NCI-H2227 (cell line): ENCODE results near the gene C16orf54.
"Not testable (repeated sequence)": the region's sequence is repeated elsewhere in the genome, so short reads cannot be mapped to it uniquely, and the experiment has no call there.

Experiments
- DNase-seq: peaks from one replicate; lab custom pipeline; 2025; ENCODE audit not compliant: unreplicated experiment; lab: John Stamatoyannopoulos, UW

Gene C16orf54

DNA sequence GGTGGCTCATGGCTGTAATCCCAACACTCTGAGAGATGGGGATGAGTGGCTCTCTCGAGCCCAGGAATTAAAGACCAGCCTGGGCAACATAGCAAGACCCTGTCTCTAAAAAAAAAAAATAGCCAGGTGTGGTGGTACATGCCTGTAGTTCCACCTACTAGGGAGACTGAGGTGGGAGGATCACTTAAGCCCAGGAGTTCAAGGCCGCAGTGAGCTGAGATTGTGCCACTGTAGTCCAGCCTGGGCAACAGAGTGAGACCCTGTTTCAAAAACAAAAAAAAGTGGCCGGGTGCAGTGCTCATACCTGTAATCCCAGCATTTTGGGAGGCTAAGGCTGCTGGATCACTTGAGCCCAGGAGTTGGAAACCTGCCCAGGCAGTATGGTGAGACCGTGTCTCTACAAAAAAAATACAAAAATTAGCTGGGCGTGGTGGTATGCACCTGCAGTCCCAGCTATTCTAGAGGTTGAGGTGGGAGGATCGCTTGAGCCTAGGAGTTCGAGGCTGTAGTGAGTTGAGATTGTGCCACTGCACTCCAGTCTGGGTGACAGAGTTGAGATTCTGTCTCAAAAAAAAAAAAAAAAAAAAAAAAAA is 3.0 kb downstream of the C16orf54 start:
- DNase-seq = no peak

DNA sequence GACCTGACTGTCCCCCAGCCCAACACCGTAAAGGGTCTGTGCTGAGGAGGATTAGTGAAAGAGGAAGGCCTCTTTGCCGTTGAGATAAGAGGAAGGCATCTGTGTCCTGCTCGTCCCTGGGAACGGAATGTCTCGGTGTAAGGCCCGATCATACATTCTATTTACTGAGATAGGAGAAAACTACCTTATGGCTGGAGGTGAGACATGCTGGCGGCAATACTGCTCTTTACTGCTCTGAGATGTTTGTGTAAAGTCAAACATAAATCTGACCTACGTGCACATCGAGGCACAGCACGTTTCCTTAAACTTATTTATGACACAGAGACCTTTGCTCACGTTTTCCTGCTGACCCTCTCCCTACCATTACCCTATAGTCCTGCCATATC is 5.2 kb downstream of the C16orf54 start:
- not testable (repeated sequence) for DNase-seq

DNA sequence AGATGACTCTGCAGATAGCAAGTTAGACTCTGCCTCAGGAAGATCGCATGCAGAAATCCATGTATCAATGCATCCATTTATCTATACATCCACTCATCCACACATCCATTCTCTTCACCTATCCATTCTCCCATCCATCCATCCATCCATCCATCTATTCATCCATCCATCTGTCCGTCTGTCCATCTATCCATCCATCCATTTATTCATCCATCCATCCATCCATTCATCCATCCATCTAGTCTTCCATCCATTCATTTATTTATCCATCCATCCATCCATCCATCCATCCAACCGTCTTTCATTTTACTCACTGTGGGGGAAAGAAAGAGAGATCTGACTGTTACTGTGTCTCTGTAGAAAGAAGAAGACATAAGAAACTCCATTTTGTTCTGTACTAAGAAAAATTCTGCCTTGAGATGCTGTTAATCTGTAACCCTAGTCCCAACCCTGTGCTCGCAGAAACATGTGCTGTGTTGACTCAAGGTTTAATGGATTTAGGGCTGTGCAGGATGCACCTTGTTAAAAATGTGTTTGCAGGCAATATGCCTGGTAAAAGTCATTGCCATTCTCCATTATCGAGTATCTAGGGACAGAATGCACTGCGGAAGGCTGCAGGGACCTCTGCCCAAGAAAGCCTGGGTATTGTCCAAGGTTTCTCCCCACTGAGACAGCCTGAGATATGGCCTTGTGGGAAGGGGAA is 5.7 kb downstream of the C16orf54 start:
- not testable (repeated sequence) for DNase-seq

DNA sequence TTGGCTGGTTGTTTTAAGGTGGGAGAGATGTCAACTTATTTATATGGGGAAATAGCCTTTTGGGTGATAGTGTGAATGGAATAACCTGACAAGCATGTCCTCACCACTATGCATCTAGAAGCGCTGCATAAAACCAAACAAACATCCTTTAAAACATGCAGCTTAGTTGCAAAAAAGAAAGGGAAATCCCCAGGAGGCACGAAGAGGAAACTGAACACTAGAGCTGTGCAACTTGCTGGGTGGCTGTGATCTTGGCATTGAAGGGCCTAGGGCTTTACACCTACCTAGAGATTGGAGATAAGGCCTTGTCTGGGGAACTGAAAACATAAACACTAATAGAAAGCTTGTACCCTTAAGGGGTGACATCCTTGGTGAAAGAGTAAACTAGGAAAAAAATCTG is 7.3 kb downstream of the C16orf54 start:
- DNase-seq = no peak

DNA sequence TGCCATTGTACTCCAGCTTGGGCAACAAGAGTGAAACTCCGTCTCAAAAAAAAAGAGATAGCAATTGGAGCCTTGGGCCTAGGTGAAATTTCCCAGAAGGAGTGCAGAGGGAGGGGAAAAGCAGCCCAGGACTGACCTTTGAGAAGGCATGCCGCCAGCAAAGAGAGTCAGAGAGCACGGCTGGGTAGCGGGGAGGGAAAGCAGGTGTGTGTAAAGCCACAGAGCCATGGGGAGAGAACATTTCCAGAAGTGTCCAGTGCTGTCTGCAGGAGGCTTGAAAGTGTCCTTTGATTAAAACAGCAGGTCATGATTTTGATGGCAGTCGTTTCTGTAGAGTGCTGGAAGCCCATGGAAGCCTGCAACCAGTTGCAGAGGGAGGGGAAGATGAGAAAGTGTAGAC is 8.1 kb downstream of the C16orf54 start:
- no peak for DNase-seq

DNA sequence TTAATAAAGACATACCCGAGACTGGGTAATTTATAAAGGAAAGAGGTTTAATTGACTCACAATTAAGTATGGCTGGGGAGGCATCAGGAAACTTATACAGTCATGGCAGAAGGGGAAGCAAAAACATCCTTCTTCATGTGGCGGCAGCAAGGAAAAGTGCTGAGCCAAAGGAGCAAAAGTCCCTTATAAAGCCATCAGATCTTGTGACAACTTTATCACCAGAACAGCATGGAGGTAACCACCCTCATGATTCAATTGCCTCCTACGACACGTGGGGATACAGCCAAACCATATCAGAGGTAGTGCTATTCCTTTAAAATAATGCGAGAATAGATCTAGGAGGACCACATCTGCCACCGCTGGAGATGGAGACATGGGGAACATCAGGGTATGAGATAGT is 9.0 kb downstream of the C16orf54 start:
- no peak for DNase-seq

DNA sequence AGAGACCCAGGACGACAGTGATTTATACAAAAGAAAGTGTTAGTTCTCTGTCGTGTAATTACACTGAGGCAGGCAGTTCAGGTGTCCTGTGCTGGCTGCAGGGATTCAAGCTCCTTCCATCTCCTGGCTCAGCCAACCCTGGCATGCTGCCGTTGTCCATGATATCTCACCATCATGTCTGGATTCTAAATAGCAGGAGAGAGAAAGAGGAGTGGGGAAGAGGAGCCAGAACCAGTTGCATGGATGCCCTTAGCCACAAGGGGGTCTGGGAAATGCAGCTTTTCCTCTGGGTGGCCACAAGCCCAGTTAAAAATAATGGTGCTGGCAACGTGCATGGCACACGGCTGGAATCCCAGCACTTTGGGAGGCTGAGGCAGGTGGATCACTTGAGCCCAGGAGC is 9.7 kb downstream of the C16orf54 start:
- DNase-seq = no peak

DNA sequence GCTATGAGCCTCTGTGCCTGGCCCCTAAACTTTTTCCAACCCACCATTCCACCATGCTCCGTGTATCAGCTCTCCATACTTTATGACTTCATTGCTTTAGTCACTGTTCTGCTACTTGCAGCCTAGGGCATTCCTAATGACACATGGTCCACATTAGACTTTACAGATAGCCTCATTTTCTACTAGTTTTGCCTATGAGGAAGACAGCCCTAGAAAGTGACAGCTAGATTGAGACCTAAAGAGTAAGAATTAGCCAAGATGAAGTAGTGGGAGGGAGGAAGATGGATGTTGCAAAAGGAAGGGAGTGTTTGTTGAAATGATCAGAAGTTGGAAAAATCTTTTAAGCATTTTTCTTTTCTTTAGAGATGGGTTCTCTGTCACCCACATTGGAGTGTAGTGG is 11.0 kb downstream of the C16orf54 start:
- no peak for DNase-seq

DNA sequence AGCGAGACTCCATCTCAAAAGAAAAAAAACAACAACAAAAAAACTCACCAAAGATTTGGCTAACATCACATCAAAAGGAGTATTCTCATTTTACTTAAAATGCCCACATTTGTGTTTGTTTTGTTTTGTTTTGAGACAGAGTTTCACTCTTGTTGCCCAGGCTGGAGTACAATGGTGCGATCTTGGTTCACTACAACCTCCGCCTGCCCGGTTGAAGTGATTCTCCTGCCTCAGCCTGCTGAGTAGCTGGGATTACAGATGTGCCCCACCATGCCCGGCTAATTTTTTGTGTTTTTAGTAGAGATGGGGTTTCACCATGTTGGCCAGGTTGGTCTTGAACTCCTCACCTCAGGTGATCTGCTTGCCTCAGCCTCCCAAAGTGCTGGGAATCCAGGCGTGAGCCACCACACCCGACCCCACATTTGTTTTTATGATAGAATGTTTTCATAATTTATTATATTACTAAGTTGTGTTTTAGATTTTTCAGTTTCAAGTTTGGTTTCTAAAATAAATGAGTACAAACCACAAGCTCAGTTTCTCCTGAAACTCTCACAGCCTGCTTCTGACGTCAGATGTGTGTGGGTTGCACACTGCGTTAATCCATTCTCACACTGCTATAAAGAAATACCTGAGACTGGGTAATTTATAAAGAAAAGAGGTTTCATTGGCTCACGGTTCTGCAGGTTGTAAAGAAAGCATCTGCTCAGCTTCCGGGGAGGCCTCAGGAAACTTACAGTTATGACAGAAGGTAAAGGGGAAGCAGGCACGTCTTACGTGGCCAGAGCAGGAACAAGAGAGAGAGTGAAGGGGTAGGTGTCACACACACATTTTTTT is 13.8 kb downstream of the C16orf54 start:
- DNase-seq = not testable (repeated sequence)

DNA sequence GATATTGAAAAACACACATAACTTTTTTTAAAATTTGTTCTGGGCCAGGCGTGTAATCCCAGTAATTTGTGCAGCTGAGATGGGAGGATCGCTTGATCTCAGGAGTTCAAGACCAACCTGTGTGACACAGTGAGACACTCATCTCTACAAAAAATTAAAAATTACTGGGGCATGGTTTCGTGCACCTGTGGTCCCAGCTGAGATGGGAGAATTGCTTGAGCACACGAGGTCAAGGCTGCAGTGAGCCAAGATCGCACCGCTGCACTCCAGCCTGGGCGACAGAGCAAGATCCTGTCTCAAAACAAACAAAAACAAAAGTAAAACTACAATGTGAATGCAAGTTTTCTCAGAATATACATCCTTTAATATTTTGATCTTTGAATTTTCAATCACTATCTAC is 15.1 kb downstream of the C16orf54 start:
- DNase-seq = no peak

DNA sequence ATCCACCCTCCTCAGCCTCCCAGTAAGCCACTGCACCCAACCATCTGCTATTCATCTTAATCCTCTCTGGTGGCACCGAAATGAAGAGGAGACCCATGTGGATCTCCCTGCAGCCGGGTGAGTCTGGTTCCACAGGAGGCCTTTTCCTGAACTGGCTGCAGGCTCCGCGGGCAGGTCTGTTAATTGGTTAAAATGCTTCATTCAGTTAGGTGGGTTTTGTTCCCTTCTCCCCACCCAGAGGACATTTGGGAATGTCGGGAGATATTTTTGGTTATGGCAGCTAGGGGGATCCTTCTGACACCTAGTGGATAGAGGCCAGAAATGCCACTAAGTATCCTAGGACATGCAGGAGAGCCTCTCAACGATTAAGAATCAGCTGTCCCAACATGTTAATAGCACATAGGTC is 16.7 kb downstream of the C16orf54 start:
- peak; percentile 58 for DNase-seq

DNA sequence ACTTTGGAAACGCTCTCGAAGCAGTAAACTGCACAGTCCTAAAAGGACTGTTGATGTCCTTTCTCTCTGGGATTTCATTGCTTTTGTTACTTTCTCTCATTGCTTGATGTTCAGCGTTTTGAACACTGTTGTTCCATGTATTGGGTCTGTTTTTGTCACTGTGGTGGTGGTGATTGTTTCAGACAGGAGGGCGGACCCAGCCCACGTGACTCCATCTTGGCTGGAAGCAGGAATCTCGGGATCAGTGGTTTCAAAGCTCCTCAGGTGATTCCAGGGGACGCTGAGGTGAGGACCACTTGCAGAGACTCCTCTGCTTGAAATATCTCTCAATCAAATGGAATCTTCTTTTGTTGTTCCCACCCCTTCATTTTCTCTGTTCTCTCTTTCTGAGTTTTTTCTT is 18.3 kb downstream of the C16orf54 start:
- no peak for DNase-seq

DNA sequence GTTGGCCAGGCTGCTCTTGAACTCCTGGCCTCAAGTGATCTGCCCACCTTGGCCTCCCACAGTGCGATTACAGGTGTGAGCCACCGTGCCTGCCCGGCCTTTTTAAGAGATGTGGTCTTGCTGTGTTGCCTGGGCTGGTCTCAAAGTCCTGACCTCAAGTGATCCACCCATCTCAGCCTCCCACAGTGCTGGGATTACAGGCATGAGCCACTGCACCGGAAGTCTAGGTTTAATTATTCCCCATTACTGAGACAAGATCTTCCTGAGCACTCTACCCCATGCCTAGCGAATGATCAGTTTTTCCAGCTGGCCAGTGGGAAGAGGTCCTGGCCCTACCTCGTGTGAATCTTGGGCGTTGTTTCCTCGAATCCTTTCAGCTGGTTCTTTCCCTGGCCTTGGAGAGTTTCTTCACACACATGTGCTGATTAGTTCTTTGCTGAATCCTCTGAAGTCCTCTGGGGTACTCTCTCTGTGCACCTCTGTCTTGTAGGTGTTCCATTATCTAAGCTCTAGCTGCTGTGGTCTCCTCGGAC is 18.9 kb downstream of the C16orf54 start:
- no peak for DNase-seq

DNA sequence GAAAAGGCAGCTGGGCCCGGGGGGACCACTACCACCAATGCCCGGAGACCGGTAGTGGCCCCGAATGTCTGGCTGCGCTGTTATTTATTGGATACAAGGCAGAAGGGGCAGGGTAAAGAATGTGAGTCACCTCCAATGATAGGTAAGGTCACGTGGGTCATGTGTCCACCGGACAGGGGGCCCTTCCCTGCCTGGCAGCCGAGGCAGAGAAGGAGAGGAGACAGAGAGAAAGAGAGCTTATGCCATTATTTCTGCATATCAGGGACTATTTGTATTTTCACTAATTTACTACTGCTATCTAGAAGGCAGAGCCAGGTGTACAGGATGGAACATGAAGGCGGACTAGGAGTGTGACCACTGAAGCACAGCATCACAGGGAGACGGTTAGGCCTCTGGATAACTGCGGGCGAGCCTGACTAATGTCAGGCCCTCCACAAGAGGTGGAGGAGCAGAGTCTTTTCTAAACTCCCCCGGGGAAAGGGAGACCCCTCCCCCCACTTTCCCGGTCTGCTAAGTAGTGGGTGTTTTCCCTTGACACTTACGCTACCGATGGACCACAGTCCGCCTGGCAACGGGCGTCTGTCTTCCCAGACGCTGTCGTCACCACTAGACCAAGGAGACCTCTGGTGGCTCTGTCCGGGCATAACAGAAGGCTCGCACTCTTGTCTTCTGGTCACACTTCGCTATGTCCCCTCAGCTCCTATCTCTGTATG is 24.5 kb downstream of the C16orf54 start:
- DNase-seq = peak; percentile 87

DNA sequence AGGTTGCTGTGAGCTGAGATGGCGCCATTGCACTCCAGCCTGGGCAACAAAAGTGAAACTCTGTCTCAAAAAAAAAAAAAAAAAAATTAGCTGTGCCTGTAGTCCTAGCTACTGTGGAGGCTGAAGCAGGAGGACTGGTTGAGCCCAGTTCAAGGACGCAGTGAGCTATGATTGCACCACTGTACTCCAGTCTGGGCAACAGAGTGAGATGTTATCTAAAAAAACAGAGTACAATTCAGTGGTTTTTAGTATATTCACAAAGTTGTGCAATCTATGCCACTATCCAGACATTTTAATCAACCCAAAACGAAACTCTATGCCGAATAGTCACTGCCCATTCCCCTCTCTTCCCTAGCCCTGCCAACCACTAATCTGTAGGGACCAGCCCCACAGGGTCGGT is 25.1 kb downstream of the C16orf54 start:
- no peak for DNase-seq

DNA sequence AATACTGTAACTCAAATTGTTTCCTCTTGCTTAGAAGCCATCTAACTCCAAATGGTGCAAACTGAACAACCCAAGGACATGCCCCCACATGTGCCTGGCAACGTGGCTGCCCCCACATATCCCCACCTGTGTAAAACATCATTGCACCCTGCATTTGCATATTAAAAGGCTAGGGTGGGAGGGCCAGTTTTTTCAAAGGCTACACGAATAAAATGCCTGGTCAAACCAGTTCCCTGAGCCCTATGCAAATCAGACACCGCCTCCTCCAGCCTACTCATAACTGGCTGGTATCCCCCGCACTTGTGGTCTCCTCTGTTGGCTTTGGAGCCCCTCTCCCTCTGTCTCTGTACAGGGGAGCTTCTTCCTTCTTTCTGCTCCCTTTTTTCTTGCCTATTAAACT is 26.7 kb downstream of the C16orf54 start:
- DNase-seq = no peak

DNA sequence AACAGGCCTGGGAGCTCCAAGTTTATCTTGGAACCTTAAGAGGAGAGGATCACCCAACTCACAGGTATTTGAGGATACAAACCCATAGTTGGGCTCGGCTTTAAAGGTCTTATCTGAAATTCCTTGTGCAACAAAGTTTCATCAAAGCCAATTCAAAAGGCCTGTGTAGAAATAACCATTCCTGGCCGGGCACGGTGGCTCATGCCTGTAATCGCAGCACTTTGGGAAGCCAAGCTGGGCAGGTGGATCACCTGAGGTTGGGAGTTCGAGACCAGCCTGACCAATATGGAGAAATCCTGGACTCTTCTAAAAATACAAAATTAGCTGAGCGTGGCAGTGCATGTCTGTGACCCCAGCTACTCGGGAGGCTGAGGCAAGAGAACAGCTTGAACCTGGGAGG is 28.7 kb downstream of the C16orf54 start:
- DNase-seq = no peak

DNA sequence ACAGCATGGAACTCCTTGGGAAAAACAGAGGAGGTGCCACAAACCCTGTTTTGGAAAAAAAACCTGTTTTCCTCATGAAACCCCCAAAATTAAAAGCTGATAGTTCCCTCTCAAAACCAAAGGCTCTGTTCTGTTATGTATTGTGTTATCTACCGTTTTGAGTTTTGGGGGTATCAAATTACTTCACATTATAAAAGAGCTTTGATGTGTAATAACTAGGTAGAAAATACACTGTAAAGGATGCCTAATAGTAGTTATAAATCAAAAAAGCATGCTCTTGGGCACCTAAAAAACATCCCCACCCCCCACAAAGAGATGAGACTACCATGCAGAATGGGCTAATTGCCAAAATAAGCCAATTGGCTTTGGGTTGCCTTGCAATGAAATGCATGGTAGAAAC is 30.8 kb downstream of the C16orf54 start:
- DNase-seq = peak; percentile 69

DNA sequence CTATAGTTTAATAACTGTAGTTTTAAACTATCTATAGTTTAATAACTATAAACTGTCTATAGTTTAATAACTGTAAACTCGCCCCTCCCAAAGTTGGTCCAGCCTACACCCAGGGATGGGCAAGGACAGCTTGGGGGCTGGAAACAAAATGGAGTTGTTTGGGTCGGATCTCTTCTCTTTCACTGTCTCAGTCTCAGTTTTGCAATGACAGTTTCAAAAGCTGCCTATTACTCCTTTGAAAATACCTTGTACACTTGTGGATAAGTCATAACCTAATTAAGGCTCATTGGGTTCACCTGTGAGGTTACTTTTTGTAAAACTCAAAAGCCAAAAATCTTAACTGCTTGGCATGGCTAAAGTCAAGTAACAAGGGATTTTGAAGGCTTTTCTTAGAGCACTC is 31.4 kb downstream of the C16orf54 start:
- DNase-seq = no peak

DNA sequence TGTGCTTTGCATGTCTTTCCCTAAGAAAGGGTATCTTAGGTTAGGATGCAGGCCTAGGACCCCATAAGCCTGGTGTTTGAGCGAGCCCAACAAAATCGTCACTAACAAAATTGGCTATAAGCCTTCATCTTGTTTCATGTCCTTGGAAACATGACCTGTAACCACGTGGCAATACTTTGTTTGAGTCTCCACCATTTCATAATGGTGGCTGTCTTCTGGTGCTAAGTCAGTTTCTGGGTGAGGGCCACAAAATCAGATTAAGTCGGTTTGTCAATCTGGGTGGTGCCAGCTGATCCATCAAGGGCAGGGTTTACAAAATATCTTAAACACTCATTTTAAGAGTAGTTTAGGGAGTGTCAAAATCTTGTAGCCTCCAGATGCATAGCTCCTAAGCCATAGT is 33.0 kb downstream of the C16orf54 start:
- no peak for DNase-seq
